Upper lobe of left lung (tissue), 6 donors: ENCODE data around the gene FOXP2. TPM values are rescaled to one million over a fixed set of nuclear protein-coding genes. Genes with fewer than 3 reads are reported as not detected.

ENCODE experiments used
- ATAC-seq, 2 donors: fragments of 200-7000 bp; cut with Tn5 transposase; one replicate each; pipeline ENCODE4 v1.9.1; 2022; ENCODE audit warnings: mild to moderate bottlenecking in 2 of 2, moderate library complexity in 2 of 2; ENCODE audit not compliant: low FRiP score in 2 of 2
- DNase-seq, 2 donors: peaks; one replicate each; pipeline ENCODE4 v3.0.0-alpha.2; 2019 to 2020
- H3K27ac ChIP-seq, 4 donors: fragments of 200-600 bp; sonication (generic); one replicate each; pipeline ENCODE4 v1.5.1; 2016 to 2019
- H3K27me3 ChIP-seq, 4 donors: fragments of 200-600 bp; sonication (generic); one replicate each; pipeline ENCODE4 v1.5.1; 2017 to 2019
- H3K36me3 ChIP-seq, 4 donors: fragments of 200-600 bp; sonication (generic); one replicate each; pipeline ENCODE4 v1.5.1; 2016 to 2019
- H3K4me1 ChIP-seq, 4 donors: fragments of 200-600 bp; sonication (generic); one replicate each; pipeline ENCODE4 v1.5.1; 2018 to 2019
- H3K4me3 ChIP-seq, 4 donors: fragments of 200-600 bp; sonication (generic); one replicate each; pipeline ENCODE4 v1.5.1; 2017 to 2019; ENCODE audit warnings: mild to moderate bottlenecking in 2 of 4, moderate library complexity in 1 of 4
- H3K9me3 ChIP-seq, 4 donors: fragments of 200-600 bp; sonication (generic); one replicate each; pipeline ENCODE4 v1.5.1; 2018 to 2019
- EP300 ChIP-seq, 4 donors: sonication (generic); formaldehyde crosslinking; IDR thresholded peaks; one replicate each; pipeline ENCODE4 v1.5.1; 2017; ENCODE audit warnings: antibody characterized with exemption in 4 of 4, control low read depth in 2 of 4
- POLR2A ChIP-seq, 4 donors: fragments of 450-650 bp; IDR thresholded peaks; one replicate each; pipeline ENCODE4 v1.5.1; 2016 to 2017; ENCODE audit warnings: antibody characterized with exemption in 4 of 4, mild to moderate bottlenecking in 2 of 4
- POLR2AphosphoS5 ChIP-seq, 2 donors: sonication (generic); formaldehyde crosslinking; IDR thresholded peaks; one replicate each; pipeline ENCODE4 v1.5.1; 2017; ENCODE audit warnings: antibody characterized with exemption in 2 of 2
- WGBS, 2 donors: methylation state at CpG; one replicate each; pipeline ENCODE4 v1.1.5; 2017 to 2018; 5-methylcytosine and 5-hydroxymethylcytosine counted together
- total RNA-seq, 6 donors: library from RNA; depleted of rRNA in 4 of 6; stranded (reverse); fragments of >200 nt in 4 of 6; gene quantifications; one replicate each; pipeline versions ENCODE4 v1.1.0 to v1.2.1, GENCODE V29; 2016 to 2021
- TF ChIP-seq, protein P1 (sequence below), 6 experiments: fragments of 450-650 bp in 4 of 6; fragments of 200-600 bp in 2 of 6; sonication (generic) in 2 of 6; IDR thresholded peaks; one replicate each; pipeline ENCODE4 v1.5.1; 2016 to 2019; ENCODE audit warnings: antibody characterized with exemption in 6 of 6
- donor health status: DM: no; HTN: no; CAD: no; lungs with moderate emphysema.
- donor health status: DM: no; HTN: yes; CAD: no; lungs with severe emphysema.

Gene FOXP2
- total RNA-seq, 6 donors from 2014 or later, result 3.4 to 24.1 (median 7.3) TPM

DNA sequence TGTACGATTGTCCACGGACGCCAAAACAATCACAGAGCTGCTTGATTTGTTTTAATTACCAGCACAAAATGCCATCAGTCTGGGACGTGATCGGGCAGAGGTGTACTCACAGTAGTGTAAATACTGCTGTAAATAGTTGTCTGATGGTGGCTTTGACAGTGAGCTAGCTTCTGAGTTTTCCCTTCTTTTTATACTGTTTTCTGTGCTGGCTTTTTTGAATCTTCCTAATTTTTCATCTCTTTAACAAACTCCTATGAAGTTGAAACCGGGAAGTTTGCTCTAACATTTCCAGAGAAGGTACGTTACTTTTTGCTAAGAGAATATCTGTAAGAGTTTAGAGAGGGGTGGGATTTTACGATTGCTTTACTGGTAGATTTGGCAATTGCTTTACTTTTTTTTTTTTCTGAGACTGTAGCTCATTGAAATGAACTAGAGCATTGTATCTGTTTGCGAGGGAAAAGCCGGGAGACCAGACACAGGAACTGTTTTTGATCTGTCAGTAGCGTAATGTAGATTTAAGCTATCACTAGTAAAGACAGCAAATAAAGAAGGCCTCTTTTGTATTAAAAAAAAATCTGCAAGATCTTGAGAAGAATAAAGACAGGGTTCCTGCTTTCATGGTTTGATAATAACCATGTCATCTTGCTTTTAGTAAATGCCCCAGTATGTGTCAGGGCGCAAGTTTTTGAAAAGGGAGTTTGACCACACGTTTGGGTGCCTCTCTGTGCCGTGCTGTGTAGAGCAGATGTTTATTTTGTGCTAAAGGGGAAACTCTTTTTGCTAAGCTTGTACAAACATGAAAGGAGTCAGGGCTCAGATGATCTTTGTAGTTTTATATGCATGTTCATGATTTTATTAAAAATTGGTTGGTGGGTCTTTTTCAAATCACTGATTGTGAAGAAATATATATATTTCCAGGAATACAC lies 712 bp downstream of the FOXP2 start:
- ATAC-seq (peak in 1 of 2 donors; percentile 21), DNase-seq (no peak)
- H3K36me3 ChIP-seq, result no peaks in the 10 kb centered on the region
- H3K9me3 ChIP-seq, result no peaks in the 10 kb centered on the region
- H3K4me3 ChIP-seq, result peak overlapping the region; percentile 7 to 40 (median 25)
- WGBS, 2 donors, result 26 to 28% methylated on average over 14 of the region's 14 CpGs
- peak overlapping the region in 2 of 4 donors; percentile 18 to 47 for H3K27ac ChIP-seq
- TF ChIP-seq POLR2AphosphoS5 (IDR thresholded peaks at IDR 0.05) (no peak), POLR2A (IDR thresholded peaks at IDR 0.05) (no peak), EP300 (IDR thresholded peaks at IDR 0.05) (no peak)
- TF ChIP-seq, protein P1, sequence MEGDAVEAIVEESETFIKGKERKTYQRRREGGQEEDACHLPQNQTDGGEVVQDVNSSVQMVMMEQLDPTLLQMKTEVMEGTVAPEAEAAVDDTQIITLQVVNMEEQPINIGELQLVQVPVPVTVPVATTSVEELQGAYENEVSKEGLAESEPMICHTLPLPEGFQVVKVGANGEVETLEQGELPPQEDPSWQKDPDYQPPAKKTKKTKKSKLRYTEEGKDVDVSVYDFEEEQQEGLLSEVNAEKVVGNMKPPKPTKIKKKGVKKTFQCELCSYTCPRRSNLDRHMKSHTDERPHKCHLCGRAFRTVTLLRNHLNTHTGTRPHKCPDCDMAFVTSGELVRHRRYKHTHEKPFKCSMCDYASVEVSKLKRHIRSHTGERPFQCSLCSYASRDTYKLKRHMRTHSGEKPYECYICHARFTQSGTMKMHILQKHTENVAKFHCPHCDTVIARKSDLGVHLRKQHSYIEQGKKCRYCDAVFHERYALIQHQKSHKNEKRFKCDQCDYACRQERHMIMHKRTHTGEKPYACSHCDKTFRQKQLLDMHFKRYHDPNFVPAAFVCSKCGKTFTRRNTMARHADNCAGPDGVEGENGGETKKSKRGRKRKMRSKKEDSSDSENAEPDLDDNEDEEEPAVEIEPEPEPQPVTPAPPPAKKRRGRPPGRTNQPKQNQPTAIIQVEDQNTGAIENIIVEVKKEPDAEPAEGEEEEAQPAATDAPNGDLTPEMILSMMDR (IDR thresholded peaks at IDR 0.05), result no peak
- peaks cover 0 to 14% (median 9%) of the 10 kb centered on the region in 4 donors for H3K4me1 ChIP-seq
- H3K27me3 ChIP-seq, result no peaks in the 10 kb centered on the region

DNA sequence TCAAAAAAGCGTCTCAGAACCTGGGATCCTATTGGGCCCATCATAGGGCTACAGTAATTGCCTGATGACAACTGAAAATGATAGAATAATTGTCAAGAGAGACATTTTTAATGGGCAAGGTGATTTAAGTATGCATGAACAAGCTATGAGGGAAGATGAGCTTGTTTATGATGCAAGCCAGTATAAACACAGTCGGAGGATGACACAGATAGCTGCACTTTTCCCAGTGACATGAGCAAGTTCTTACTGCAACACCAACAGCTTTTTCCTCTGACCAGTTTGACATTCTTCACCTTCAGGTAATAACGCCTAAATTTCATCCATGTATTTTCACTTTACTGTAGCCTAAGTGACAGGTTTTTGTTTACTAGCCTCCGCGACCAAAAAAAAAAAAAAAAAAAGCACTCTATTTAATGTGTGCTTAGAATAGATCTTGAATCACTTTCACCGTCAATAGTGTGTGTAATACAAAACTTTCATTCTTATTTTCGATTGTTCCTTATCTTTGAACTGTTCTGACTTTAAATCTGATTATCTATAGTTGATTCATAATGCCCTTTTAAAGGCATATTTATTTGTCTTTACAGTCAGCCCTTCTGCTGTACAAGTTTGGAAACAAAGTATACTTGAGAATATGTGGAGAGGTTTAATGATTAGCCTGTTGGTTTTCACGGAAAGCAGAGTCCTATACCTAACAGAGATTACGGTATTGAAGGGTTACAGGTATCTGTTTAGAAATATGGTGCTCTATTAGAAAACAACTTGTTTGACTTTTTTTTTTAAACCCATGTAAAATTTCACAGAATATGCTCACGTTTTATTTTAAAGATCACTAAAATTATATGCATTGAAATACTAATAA lies 1.7 kb downstream of the FOXP2 start:
- Histone ChIP-seq H3K27me3 (no peaks in the 10 kb centered on the region), H3K36me3 (no peaks in the 10 kb centered on the region), H3K4me3 (peak overlapping the region in 3 of 4 donors; percentile 0 to 14 (median 11)), H3K27ac (no peak overlapping the region), H3K9me3 (no peaks in the 10 kb centered on the region), H3K4me1 (peaks cover 0 to 14% (median 9%) of the 10 kb centered on the region in 4 donors)
- ATAC-seq, result no peak
- DNase-seq, result no peak
- WGBS, 2 donors, result 47 to 53% methylated on average over 10 of the region's 10 CpGs
- TF ChIP-seq, protein P1 (IDR thresholded peaks at IDR 0.05), result no peak
- TF ChIP-seq POLR2A (IDR thresholded peaks at IDR 0.05), result no peak
- TF ChIP-seq POLR2AphosphoS5 (IDR thresholded peaks at IDR 0.05), result no peak
- no peak for TF ChIP-seq EP300 (IDR thresholded peaks at IDR 0.05)

DNA sequence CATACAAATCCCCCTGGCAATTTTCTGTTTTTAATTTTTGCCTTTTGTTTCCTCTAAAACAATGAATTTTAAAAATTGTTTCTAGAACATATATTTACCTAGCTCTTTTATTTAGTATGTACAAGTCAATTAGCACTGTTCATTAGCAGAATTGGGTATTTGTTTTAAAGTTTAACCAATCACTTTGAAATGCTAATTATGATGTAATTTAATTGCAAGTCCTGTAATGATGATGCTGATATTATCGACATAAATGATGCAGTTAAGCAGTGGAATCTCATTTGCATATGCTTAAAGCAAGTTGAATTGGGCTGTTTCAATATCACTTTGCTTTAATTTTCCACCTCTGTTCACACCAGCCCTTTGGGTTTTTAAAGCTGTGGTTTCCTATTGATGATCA lies 2.7 kb downstream of the FOXP2 start:
- H3K9me3 ChIP-seq, result no peaks in the 10 kb centered on the region
- WGBS, 2 donors, result 85% methylated on average over 1 of the region's 1 CpG
- H3K4me1 ChIP-seq, result peaks cover 0 to 14% (median 9%) of the 10 kb centered on the region in 4 donors
- H3K27ac ChIP-seq, result no peak overlapping the region
- TF ChIP-seq POLR2AphosphoS5 (IDR thresholded peaks at IDR 0.05), result no peak
- H3K36me3 ChIP-seq, result no peaks in the 10 kb centered on the region
- no peak overlapping the region for H3K4me3 ChIP-seq
- DNase-seq, result no peak
- H3K27me3 ChIP-seq, result no peaks in the 10 kb centered on the region
- no peak for ATAC-seq

DNA sequence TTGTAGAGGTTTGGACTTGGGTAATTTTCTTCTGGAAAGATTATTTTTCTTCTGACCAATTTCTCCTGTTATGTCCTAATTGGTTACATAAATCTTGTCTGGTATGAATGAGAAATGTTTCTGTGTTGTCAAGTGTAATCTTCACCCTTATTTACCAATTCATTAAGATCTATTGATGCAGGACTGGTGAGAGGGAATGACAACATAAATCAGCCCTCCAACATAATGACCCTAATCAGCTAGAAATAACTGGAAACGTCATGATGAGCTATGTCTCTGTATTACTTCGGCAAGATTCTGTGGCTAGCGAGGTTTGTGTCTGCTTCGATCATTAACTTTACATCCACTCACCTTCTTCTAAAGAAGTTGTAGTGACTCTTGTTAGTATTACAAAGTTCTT lies 3.5 kb downstream of the FOXP2 start:
- no peak for ATAC-seq
- WGBS, 2 donors, result 55 to 75% methylated on average over 4 of the region's 4 CpGs
- Histone ChIP-seq H3K4me1 (peaks cover 0 to 14% (median 9%) of the 10 kb centered on the region in 4 donors), H3K27ac (peak overlapping the region in 1 of 4 donors; percentile 7), H3K27me3 (no peaks in the 10 kb centered on the region), H3K9me3 (no peaks in the 10 kb centered on the region), H3K4me3 (peak overlapping the region in 1 of 4 donors; percentile 1), H3K36me3 (no peaks in the 10 kb centered on the region)
- no peak for DNase-seq
- TF ChIP-seq POLR2AphosphoS5 (IDR thresholded peaks at IDR 0.05), result no peak
- TF ChIP-seq, protein P1 (IDR thresholded peaks at IDR 0.05), result no peak
